Right cardiac atrium (tissue), 5 donors: Measurements from ENCODE around the gene ZNF428. TPM values are rescaled to one million over a fixed set of nuclear protein-coding genes. Genes with fewer than 3 reads are reported as not detected.

Experiments used
- ATAC-seq, 2 donors: fragments of 200-7000 bp; cut with Tn5 transposase; one replicate each; pipeline versions ENCODE4 v1.8.0 to v1.9.1; 2020; ENCODE audit warnings: moderate library complexity in 2 of 2, mild to moderate bottlenecking in 1 of 2
- DNase-seq, 3 donors: peaks; one replicate each; pipeline ENCODE4 v3.0.0-alpha.2; 2020
- H3K27ac ChIP-seq: one replicate; pipeline ENCODE4 v1.5.1; 2013; ENCODE audit warnings: mild to moderate bottlenecking, low read length, control low read depth, moderate library complexity
- H3K27me3 ChIP-seq: one replicate; pipeline ENCODE4 v1.6.1; 2013; ENCODE audit not compliant: control insufficient read depth, insufficient read depth
- H3K4me1 ChIP-seq: one replicate; pipeline ENCODE4 v1.6.1; 2013; ENCODE audit warnings: low read length; ENCODE audit not compliant: control insufficient read depth, insufficient read depth
- H3K4me3 ChIP-seq: one replicate; pipeline ENCODE4 v1.5.1; 2013; ENCODE audit warnings: low read length, control low read depth
- H3K9me3 ChIP-seq: one replicate; pipeline ENCODE4 v1.6.1; 2013; ENCODE audit warnings: low read length; ENCODE audit not compliant: control insufficient read depth
- WGBS: extraction: QIAGEN DNeasy Blood & Tissue Kit; methylation state at CpG from one replicate; pipeline ENCODE4 v1.1.7; 2013; 5-methylcytosine and 5-hydroxymethylcytosine counted together
- intact Hi-C, 4 donors: fragments of 100-400 bp; cut with DNase I; formaldehyde crosslinking; loops; one replicate each; pipeline versions ENCODE4 v1.11.0 to v1.14.0; 2022 to 2023
- polyA plus RNA-seq: library from polyadenylated mRNA; stranded (reverse); fragments of 200-250 nt; gene quantifications from one replicate; pipeline ENCODE4 v1.2.3, GENCODE V29; 2013
- total RNA-seq, 4 donors: library from RNA; stranded (reverse); fragmentation: NEBNext Ultra II Directional; extraction: Animal tissue kit (Norgen Biotek cat#: 25700); gene quantifications; one replicate each; pipeline ENCODE4 v1.2.1, GENCODE V29; 2021
- donor health status: healthy with polysubstance abuse.
- donor health status: DM: no; HTN: yes; CAD: no.
- donor health status: DM: no; HTN: no; CAD: no.
- donor health status: DM: no; HTN: yes; CAD: no; lungs with severe emphysema.
- donor health status: DM: yes; HTN: yes; CAD: no.

Gene ZNF428
- total and polyA plus RNA-seq, 5 donors, result 41.4 to 65.0 (median 45.9) TPM

- intact Hi-C loops, result no loop called here
- ATAC-seq, result no peak
- no peak for DNase-seq
- H3K9me3 ChIP-seq, result no peaks in the 10 kb centered on the region
- H3K4me3 ChIP-seq, result no peak overlapping the region
- H3K4me1 ChIP-seq, result no peaks in the 10 kb centered on the region
- no peaks in the 10 kb centered on the region for H3K27me3 ChIP-seq
- WGBS, result 85% methylated on average over 5 of the region's 5 CpGs
- no peak overlapping the region for H3K27ac ChIP-seq
Observed at GRCh38 chr19:43631491-43631890, 12.1 kb upstream of the ZNF428 start.

GRCh38 chr19:43628646-43629326 lies 9.4 kb upstream of the ZNF428 start:
- no peaks in the 10 kb centered on the region for H3K27me3 ChIP-seq
- no peaks in the 10 kb centered on the region for H3K4me1 ChIP-seq
- intact Hi-C loops, result no loop called here
- H3K4me3 ChIP-seq, result no peak overlapping the region
- no peaks in the 10 kb centered on the region for H3K9me3 ChIP-seq
- no peak overlapping the region for H3K27ac ChIP-seq
- DNase-seq (no peak), ATAC-seq (no peak)
- WGBS, result 84% methylated on average over 3 of the region's 3 CpGs

DNA sequence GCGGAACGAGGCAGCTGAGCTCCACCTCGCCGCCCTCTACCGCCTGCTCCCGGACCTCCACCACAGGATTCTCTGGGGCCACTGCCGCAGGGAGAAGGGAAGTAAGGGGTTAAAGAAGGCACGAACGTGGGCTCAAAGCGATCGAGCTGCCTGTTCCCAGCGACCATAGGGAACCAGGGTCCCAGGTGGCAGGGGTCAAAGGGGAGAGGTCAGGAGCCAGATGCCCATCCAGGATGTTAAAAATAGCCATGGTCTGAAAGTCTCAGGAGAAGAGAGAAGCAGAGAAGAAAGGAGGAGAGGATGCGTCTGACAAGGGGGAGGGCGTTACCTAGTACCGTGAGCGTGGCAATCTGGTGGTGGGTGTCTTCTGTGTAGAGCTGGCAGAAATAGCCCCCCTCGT lies 7.4 kb upstream of the ZNF428 start:
- WGBS, result 52% methylated on average over 17 of the region's 17 CpGs
- Histone ChIP-seq H3K4me3 (no peak overlapping the region), H3K27ac (no peak overlapping the region), H3K4me1 (no peaks in the 10 kb centered on the region), H3K9me3 (no peaks in the 10 kb centered on the region), H3K27me3 (no peaks in the 10 kb centered on the region)
- intact Hi-C loops, result no loop called here
- DNase-seq, result no peak
- ATAC-seq, result no peak

DNA sequence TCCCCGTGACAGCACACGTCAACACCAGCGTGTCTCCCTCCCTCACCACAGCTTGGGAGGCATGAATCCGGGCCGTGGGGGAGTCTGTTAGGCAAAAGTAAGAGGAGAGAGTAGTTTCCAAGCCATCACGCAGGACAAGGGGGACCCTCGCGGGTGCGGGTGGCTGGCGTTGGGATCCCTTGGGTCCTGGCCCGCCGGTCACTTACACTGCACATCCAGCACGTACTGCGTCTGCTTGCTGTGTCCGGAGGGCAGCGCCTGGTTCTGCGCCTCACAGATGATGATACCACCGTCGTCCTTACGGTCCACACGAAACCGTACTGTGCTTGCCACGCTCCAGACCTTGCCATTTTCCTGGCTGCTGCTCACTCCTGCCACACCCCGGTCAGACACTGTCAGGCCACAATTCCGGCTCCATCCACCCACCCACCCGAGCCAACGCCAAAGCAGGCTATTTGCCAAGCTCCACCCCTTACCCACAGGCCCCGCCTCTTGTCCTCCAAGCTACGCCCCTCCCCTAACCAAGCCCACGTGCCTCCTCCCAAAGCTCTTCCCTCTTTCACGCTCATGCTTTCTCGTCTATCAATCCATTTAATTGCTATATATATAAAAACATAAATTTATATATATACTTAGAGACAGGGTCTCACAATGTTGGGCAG lies 6.6 kb upstream of the ZNF428 start:
- H3K27ac ChIP-seq, result no peak overlapping the region
- DNase-seq (peak in 1 of 3 donors; percentile 61), ATAC-seq (peak in 1 of 2 donors; percentile 36)
- H3K27me3 ChIP-seq, result no peaks in the 10 kb centered on the region
- H3K9me3 ChIP-seq, result no peaks in the 10 kb centered on the region
- intact Hi-C loops, result no loop called here
- no peaks in the 10 kb centered on the region for H3K4me1 ChIP-seq
- WGBS, result 74% methylated on average over 32 of the region's 32 CpGs
- H3K4me3 ChIP-seq, result no peak overlapping the region

GRCh38 chr19:43624933-43625332 lies 5.5 kb upstream of the ZNF428 start:
- Histone ChIP-seq H3K27me3 (no peaks in the 10 kb centered on the region), H3K4me3 (no peak overlapping the region), H3K9me3 (no peaks in the 10 kb centered on the region), H3K27ac (no peak overlapping the region), H3K4me1 (no peaks in the 10 kb centered on the region)
- DNase-seq (peak; percentile 46 to 83 (median 79)), ATAC-seq (no peak)
- intact Hi-C loops, result no loop called here
- WGBS, result 32% methylated on average over 30 of the region's 30 CpGs

DNA sequence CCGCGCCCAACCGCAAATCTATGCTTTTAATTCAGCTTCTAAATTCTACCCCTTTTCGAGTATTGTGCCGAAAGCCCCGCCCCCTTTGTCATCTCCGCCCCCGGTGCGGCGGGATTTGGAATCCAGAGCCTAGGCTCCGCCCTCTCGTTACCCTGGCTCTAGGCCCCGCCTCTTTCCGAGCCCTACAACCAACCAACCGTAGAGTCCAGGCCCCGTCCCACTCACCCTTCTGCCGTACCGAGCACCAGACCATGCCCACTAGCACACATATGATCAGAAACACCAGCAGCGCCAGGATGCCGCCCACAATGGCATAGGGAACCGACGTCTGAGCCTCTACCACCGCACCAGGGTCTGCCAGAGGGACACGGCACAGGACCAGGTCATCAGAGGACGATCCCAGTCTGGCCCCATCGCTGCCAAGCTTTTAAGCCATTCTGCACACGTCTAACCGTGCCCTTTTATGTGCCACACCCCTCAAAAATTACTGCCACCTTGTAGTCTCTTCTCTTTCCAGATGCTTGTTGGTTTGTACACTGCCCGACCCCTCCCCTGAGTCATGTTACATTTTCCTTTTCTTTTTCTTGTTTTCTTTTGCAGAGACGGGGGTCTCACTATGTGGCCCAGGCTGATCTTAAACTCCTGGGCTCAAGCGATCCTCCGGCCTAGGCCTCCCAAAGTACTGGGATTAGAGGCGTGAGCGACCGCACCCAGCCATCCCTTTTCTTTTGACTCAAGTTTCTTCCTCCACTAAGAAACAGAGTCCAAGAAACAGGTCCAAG lies 4.7 kb upstream of the ZNF428 start:
- Histone ChIP-seq H3K9me3 (no peaks in the 10 kb centered on the region), H3K4me3 (no peak overlapping the region), H3K27me3 (no peaks in the 10 kb centered on the region), H3K4me1 (no peaks in the 10 kb centered on the region), H3K27ac (no peak overlapping the region)
- ATAC-seq (no peak), DNase-seq (no peak)
- WGBS, result 79% methylated on average over 35 of the region's 35 CpGs
- intact Hi-C loops, result no loop called here

DNA sequence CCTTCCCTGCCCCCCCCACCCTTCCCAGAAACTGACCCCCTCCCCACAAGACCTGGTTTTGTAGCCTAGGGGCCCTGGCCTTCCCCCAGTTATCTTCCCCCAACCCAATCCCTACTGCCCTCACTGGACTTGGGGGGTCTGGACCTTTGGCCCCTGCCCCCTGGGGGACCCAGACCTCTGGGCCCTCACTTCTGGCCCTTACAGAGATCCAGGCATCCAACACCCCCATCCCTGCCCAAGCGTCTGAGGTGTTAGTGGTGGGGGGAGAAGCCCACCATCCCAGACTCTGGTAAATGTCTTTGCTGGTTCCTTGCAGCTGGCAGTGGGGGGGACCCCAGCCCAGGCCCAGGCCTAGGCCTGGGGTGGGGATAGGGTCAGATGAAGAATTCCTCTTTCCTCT lies 3.5 kb upstream of the ZNF428 start:
- Histone ChIP-seq H3K4me3 (no peak overlapping the region), H3K27ac (no peak overlapping the region), H3K4me1 (no peaks in the 10 kb centered on the region), H3K27me3 (no peaks in the 10 kb centered on the region), H3K9me3 (no peaks in the 10 kb centered on the region)
- ATAC-seq (no peak), DNase-seq (no peak)
- WGBS, result 85% methylated on average over 1 of the region's 1 CpG
- intact Hi-C loops, result no loop called here

DNA sequence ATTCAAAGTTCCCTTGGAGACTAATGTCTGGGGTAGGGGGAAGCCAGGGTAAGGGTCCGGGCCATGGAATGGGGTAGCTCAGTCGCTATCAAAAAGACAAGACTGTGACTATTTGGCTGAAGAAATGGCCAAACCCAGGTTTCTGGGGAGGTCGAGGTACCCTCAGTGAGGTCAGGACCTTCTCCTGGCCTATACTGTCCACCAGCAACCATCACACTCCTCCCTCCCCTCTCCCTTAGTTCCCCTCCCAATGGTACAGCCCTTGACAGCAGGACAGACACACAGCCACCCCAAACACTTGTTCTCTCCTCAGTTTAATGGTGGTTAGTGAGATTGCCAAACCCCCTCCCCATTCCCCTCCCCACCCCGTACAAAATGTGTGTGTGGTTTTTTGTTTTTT lies 2.6 kb upstream of the ZNF428 start:
- H3K4me3 ChIP-seq, result no peak overlapping the region
- 52% methylated on average over 4 of the region's 4 CpGs for WGBS
- H3K27ac ChIP-seq, result no peak overlapping the region
- H3K4me1 ChIP-seq, result no peaks in the 10 kb centered on the region
- no peaks in the 10 kb centered on the region for H3K27me3 ChIP-seq
- DNase-seq (no peak), ATAC-seq (no peak)
- intact Hi-C loops, result no loop called here
- H3K9me3 ChIP-seq, result no peaks in the 10 kb centered on the region

- H3K4me1 ChIP-seq, result no peaks in the 10 kb centered on the region
- no peaks in the 10 kb centered on the region for H3K9me3 ChIP-seq
- peak in 1 of 3 donors; percentile 95 for DNase-seq
- H3K27ac ChIP-seq, result peak overlapping the region; percentile 69
- H3K4me3 ChIP-seq, result peak overlapping the region; percentile 51
- intact Hi-C loops, result no loop called here
- H3K27me3 ChIP-seq, result no peaks in the 10 kb centered on the region
- WGBS, result 40% methylated on average over 23 of the region's 23 CpGs
- ATAC-seq, result peak in 1 of 2 donors; percentile 3
Observed at GRCh38 chr19:43620061-43621001, 902 bp upstream of the ZNF428 start.

DNA sequence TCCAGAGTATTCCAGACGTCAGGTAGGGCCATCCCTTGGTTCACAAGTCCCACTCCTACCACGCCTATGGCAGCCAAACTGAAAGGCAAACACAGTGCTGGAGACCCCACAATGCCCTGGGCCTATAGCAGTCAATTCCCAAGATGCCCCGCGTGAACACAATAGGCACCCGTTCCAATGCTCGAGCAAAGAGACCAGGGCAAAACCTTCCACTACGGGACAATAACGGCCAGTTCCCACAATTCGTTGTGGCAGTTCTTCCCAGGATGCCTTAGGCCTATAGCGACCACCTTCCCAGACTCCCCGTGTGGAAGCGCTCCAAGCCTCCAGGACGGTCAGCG lies 538 bp downstream of the ZNF428 start:
- Histone ChIP-seq H3K27ac (peak overlapping the region; percentile 69), H3K4me3 (peak overlapping the region; percentile 51), H3K27me3 (no peaks in the 10 kb centered on the region), H3K9me3 (no peaks in the 10 kb centered on the region), H3K4me1 (no peaks in the 10 kb centered on the region)
- under 1% methylated on average over 14 of the region's 14 CpGs for WGBS
- DNase-seq, result no peak
- intact Hi-C loops, result no loop called here
- peak; percentile 3 to 39 for ATAC-seq
